ENCODE data around the gene GZMM. TPM values are rescaled to one million over a fixed set of nuclear protein-coding genes. Genes with fewer than 3 reads are reported as not detected.

GZMM gene
- total and polyA plus RNA-seq, 2 experiments from 2014 or later = not detected

DNA sequence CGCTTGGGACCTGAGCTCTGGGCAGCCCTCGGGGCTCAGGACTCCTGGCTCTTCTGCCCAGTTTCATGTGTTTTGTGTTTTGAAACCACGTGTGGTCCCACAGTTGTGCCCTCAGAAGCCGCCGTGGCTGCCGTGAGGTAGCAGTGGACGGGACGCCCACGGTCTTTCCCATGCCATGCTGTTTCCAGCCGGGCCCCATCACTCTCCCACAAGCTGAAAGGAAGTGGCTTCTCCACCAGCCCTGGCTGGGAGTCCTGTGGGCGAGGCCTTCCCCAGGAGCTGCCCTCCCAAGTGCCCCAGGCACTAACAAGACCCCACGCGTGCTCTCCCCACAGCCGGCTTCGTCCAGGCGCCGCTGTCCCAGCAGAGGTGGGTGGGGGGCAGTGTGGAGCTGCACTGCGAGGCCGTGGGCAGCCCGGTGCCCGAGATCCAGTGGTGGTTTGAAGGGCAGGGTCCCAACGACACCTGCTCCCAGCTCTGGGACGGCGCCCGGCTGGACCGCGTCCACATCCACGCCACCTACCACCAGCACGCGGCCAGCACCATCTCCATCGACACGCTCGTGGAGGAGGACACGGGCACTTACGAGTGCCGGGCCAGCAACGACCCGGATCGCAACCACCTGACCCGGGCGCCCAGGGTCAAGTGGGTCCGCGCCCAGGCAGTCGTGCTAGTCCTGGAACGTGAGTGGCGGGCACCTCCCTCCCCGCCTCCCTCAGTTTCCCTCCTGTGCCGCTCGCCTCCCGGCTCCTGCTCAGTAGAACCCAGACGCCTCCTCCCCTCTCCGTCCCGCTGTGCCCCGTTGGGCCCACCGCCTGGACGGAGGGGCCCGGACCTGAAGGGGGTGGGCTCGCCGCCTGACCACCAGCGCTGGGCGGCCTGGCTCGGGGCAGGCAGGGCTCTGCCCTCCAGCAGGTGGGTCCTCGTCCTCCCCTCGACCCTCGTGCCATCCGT is 33.9 kb downstream of the GZMM start:
- Histone ChIP-seq H3K4me2 (ENCODE audit: unreplicated experiment) (no peak overlapping the region), H3K27ac (no peak overlapping the region), H3K27me3 (replicated peaks; ENCODE audit: insufficient read depth) (no peaks in the 10 kb centered on the region), H3F3A (ENCODE audit: insufficient read depth) (no peaks in the 10 kb centered on the region), H3K9me3 (ENCODE audit: low read depth) (no peaks in the 10 kb centered on the region), H4K20me1 (ENCODE audit: insufficient read depth) (no peaks in the 10 kb centered on the region), H3K4me3 (no peak overlapping the region), H3K4me1 (ENCODE audit: insufficient read depth) (peaks cover 28% of the 10 kb centered on the region), H3K9ac (no peak overlapping the region), H3K36me3 (ENCODE audit: low read depth) (no peaks in the 10 kb centered on the region; the same call in 1 of the 2 replicates), H3K79me2 (ENCODE audit: insufficient read depth) (peaks cover 93% of the 10 kb centered on the region), H2AFZ (no peak overlapping the region), H3K9me2 (ENCODE audit: insufficient read depth) (no peaks in the 10 kb centered on the region)
- WGBS, 2 experiments (ENCODE audit: low coverage in 1 of 2, low lambda C conversion rate in 2 of 2, missing lambda C conversion rate in 2 of 2) = 91% methylated on average over 50 to 66 of the region's 66 CpGs
- no peak for DNase-seq
- in situ Hi-C loops (cut with MboI) = no loop called here
- no peak for TF ChIP-seq EZH2phosphoT487 (IDR thresholded peaks at IDR 0.05; ENCODE audit: insufficient read depth, low read depth)
- TF ChIP-seq EZH2 (IDR thresholded peaks at IDR 0.05; ENCODE audit: insufficient read depth, poor library complexity, severe bottlenecking) = no peak

DNA sequence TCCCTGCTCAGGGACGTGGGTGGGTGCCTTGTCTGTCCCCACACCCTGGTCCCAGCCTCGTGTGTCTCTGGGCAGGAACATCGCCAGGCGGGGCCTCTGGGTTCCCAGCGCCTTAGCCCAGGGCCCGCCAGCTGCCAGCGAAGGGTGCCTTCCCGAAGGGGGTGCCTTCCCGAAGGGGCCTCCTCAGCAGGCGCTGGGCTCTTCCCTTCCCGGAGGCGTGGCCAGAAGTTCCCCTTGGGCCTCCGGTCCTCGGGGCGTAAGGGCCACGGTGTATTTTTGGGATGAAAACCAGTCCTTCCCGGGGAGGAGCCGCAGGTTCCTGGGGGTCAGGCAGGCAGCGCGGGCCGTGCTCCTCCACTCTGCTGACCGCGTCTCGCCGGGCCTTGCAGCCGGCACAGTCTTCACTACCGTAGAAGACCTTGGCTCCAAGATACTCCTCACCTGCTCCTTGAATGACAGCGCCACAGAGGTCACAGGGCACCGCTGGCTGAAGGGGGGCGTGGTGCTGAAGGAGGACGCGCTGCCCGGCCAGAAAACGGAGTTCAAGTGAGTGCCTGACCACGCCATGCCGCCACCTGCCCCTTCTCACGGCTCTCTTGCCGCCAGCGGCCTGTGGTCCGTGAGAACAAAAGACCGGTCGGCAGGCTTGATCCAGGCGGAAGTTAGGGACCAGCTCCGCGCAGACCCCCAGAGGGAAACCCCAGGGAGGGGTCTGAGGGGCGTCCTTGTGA is 35.4 kb downstream of the GZMM start:
- no peak overlapping the region for H3K4me3 ChIP-seq
- H4K20me1 ChIP-seq (ENCODE audit: insufficient read depth) = no peaks in the 10 kb centered on the region
- H2AFZ ChIP-seq = no peak overlapping the region
- H3K36me3 ChIP-seq (ENCODE audit: low read depth) = no peaks in the 10 kb centered on the region; the same call in 1 of the 2 replicates
- no peak overlapping the region for H3K9ac ChIP-seq
- H3K4me2 ChIP-seq (ENCODE audit: unreplicated experiment) = no peak overlapping the region
- TF ChIP-seq EZH2 (IDR thresholded peaks at IDR 0.05; ENCODE audit: insufficient read depth, poor library complexity, severe bottlenecking) (no peak), EZH2phosphoT487 (IDR thresholded peaks at IDR 0.05; ENCODE audit: insufficient read depth, low read depth) (no peak)
- 89 to 90% methylated on average over 43 to 46 of the region's 46 CpGs for WGBS, 2 experiments (ENCODE audit: low coverage in 1 of 2, low lambda C conversion rate in 2 of 2, missing lambda C conversion rate in 2 of 2)
- H3F3A ChIP-seq (ENCODE audit: insufficient read depth) = no peaks in the 10 kb centered on the region
- peaks cover 31% of the 10 kb centered on the region for H3K4me1 ChIP-seq (ENCODE audit: insufficient read depth)
- DNase-seq = no peak
- peaks cover 78% of the 10 kb centered on the region for H3K79me2 ChIP-seq (ENCODE audit: insufficient read depth)
- no peaks in the 10 kb centered on the region for H3K9me2 ChIP-seq (ENCODE audit: insufficient read depth)
- H3K27ac ChIP-seq = no peak overlapping the region
- H3K9me3 ChIP-seq (ENCODE audit: low read depth) = no peaks in the 10 kb centered on the region
- in situ Hi-C loops (cut with MboI) = no loop called here
- no peaks in the 10 kb centered on the region for H3K27me3 ChIP-seq (replicated peaks; ENCODE audit: insufficient read depth)

GRCh38 chr19:579842-580155 is 35.9 kb downstream of the GZMM start:
- no peaks in the 10 kb centered on the region for H3K9me3 ChIP-seq (ENCODE audit: low read depth)
- in situ Hi-C loops (cut with MboI) = no loop called here
- H3K4me2 ChIP-seq (ENCODE audit: unreplicated experiment) = no peak overlapping the region
- H3K4me1 ChIP-seq (ENCODE audit: insufficient read depth) = peaks cover 26% of the 10 kb centered on the region
- H3K36me3 ChIP-seq (ENCODE audit: low read depth) = no peaks in the 10 kb centered on the region; the same call in 1 of the 2 replicates
- no peak overlapping the region for H3K9ac ChIP-seq
- no peak for DNase-seq
- no peaks in the 10 kb centered on the region for H3F3A ChIP-seq (ENCODE audit: insufficient read depth)
- 90 to 91% methylated on average over 10 to 11 of the region's 11 CpGs for WGBS, 2 experiments (ENCODE audit: low coverage in 1 of 2, low lambda C conversion rate in 2 of 2, missing lambda C conversion rate in 2 of 2)
- peaks cover 72% of the 10 kb centered on the region for H3K79me2 ChIP-seq (ENCODE audit: insufficient read depth)
- H3K9me2 ChIP-seq (ENCODE audit: insufficient read depth) = no peaks in the 10 kb centered on the region
- no peak overlapping the region for H2AFZ ChIP-seq
- no peak for TF ChIP-seq EZH2phosphoT487 (IDR thresholded peaks at IDR 0.05; ENCODE audit: insufficient read depth, low read depth)
- no peak for TF ChIP-seq EZH2 (IDR thresholded peaks at IDR 0.05; ENCODE audit: insufficient read depth, poor library complexity, severe bottlenecking)
- H3K4me3 ChIP-seq = no peak overlapping the region
- H3K27me3 ChIP-seq (replicated peaks; ENCODE audit: insufficient read depth) = no peaks in the 10 kb centered on the region
- no peaks in the 10 kb centered on the region for H4K20me1 ChIP-seq (ENCODE audit: insufficient read depth)
- H3K27ac ChIP-seq = no peak overlapping the region

DNA sequence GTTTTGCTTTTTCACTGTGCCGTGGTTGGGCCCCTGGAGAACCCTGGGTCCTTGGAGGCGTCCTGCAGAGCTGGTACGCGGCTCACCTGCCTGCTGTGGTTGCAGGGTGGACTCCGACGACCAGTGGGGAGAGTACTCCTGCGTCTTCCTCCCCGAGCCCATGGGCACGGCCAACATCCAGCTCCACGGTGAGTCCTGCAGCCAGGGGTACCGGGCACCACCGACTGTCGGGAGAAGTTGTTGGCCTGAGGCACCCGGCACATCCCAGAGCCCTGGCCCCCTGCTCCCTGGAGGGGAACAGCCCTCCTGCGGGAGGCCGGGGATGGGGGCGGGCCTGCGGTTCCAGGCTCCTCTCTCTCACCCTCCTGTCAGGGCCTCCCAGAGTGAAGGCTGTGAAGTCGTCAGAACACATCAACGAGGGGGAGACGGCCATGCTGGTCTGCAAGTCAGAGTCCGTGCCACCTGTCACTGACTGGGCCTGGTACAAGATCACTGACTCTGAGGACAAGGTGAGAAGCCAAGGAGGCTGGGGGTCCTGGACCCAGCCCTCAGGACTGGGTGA is 36.5 kb downstream of the GZMM start:
- WGBS, 2 experiments (ENCODE audit: low coverage in 1 of 2, low lambda C conversion rate in 2 of 2, missing lambda C conversion rate in 2 of 2) = 89 to 90% methylated on average over 22 of the region's 22 CpGs
- no peak overlapping the region for H2AFZ ChIP-seq
- H3K27me3 ChIP-seq (replicated peaks; ENCODE audit: insufficient read depth) = no peaks in the 10 kb centered on the region
- no peaks in the 10 kb centered on the region for H3K9me3 ChIP-seq (ENCODE audit: low read depth)
- H3K4me2 ChIP-seq (ENCODE audit: unreplicated experiment) = no peak overlapping the region
- no peaks in the 10 kb centered on the region for H3K9me2 ChIP-seq (ENCODE audit: insufficient read depth)
- no peaks in the 10 kb centered on the region for H3F3A ChIP-seq (ENCODE audit: insufficient read depth)
- peaks cover 20% of the 10 kb centered on the region for H3K4me1 ChIP-seq (ENCODE audit: insufficient read depth)
- H3K27ac ChIP-seq = no peak overlapping the region
- H3K79me2 ChIP-seq (ENCODE audit: insufficient read depth) = peaks cover 67% of the 10 kb centered on the region
- TF ChIP-seq EZH2phosphoT487 (IDR thresholded peaks at IDR 0.05; ENCODE audit: insufficient read depth, low read depth) = no peak
- no peak for TF ChIP-seq EZH2 (IDR thresholded peaks at IDR 0.05; ENCODE audit: insufficient read depth, poor library complexity, severe bottlenecking)
- no peak overlapping the region for H3K9ac ChIP-seq
- no peak for DNase-seq
- H4K20me1 ChIP-seq (ENCODE audit: insufficient read depth) = no peaks in the 10 kb centered on the region
- in situ Hi-C loops (cut with MboI) = no loop called here
- H3K36me3 ChIP-seq (ENCODE audit: low read depth) = no peaks in the 10 kb centered on the region; the same call in 1 of the 2 replicates
- no peak overlapping the region for H3K4me3 ChIP-seq
